Loucy (cell line): ENCODE results near the gene TRMT61A.

Source experiments
- H2AFZ ChIP-seq: fragments of 200-600 bp; sonication (generic); 2 replicates; pipeline ENCODE4 v1.6.0; 2016; ENCODE audit warnings: antibody characterized with exemption, mild to moderate bottlenecking, low read length, moderate library complexity
- H3F3A ChIP-seq: fragments of 200-600 bp; 2 replicates; pipeline ENCODE4 v1.6.0; 2016; ENCODE audit warnings: antibody characterized with exemption, low read depth, mild to moderate bottlenecking
- H3K27me3 ChIP-seq: fragments of 200-600 bp; sonication (generic); 2 replicates; pipeline ENCODE4 v1.6.1; 2014; ENCODE audit warnings: low read length, mild to moderate bottlenecking; ENCODE audit not compliant: insufficient read depth, poor library complexity, severe bottlenecking
- H3K36me3 ChIP-seq: fragments of 200-600 bp; sonication (generic); 2 replicates; pipeline ENCODE4 v1.6.1; 2016; ENCODE audit warnings: low read length; ENCODE audit not compliant: insufficient read depth
- H3K4me1 ChIP-seq: fragments of 200-600 bp; sonication (generic); 2 replicates; pipeline ENCODE4 v1.5.1; 2014; ENCODE audit warnings: low read length, mild to moderate bottlenecking; ENCODE audit not compliant: insufficient read depth, poor library complexity, severe bottlenecking
- H3K4me2 ChIP-seq: fragments of 200-600 bp; sonication (generic); 2 replicates; pipeline ENCODE4 v1.6.0; 2014; ENCODE audit warnings: antibody characterized with exemption, low read length, low read depth, mild to moderate bottlenecking; ENCODE audit not compliant: poor library complexity, severe bottlenecking
- H3K4me3 ChIP-seq: fragments of 200-600 bp; sonication (generic); 2 replicates; pipeline ENCODE4 v1.5.1; 2014; ENCODE audit warnings: low read length, mild to moderate bottlenecking, mixed read lengths; ENCODE audit not compliant: poor library complexity, severe bottlenecking
- H3K79me2 ChIP-seq: fragments of 200-600 bp; sonication (generic); 2 replicates; pipeline ENCODE4 v1.6.1; 2014; ENCODE audit warnings: low read length; ENCODE audit not compliant: insufficient read depth
- H3K9ac ChIP-seq: fragments of 200-600 bp; sonication (generic); 2 replicates; pipeline ENCODE4 v1.6.0; 2014; ENCODE audit warnings: mild to moderate bottlenecking, low read depth, low read length, moderate library complexity; ENCODE audit not compliant: poor library complexity, severe bottlenecking
- H3K9me2 ChIP-seq: fragments of 200-600 bp; sonication (generic); replicated peaks from 2 replicates; pipeline ENCODE4 v1.6.1; 2016; ENCODE audit warnings: low read depth, low read length, mixed read lengths
- H3K9me3 ChIP-seq: fragments of 200-600 bp; sonication (generic); 2 replicates; pipeline ENCODE4 v1.6.1; 2014; ENCODE audit warnings: mild to moderate bottlenecking, antibody characterized with exemption, low read length, low read depth; ENCODE audit not compliant: insufficient read depth
- H4K20me1 ChIP-seq: fragments of 200-600 bp; sonication (generic); 2 replicates; pipeline ENCODE4 v1.6.0; 2014; ENCODE audit warnings: antibody characterized with exemption, low read length, mild to moderate bottlenecking; ENCODE audit not compliant: insufficient read depth, poor library complexity, severe bottlenecking
- CTCF ChIP-seq: fragments of 200-600 bp; sonication (generic); conservative IDR thresholded peaks from 2 replicates; pipeline ENCODE4 v1.5.1; 2014; ENCODE audit warnings: mild to moderate bottlenecking, antibody characterized with exemption, low read length
- EZH2phosphoT487 ChIP-seq: fragments of 200-600 bp; IDR thresholded peaks from 2 replicates; pipeline ENCODE4 v1.6.1; 2018; ENCODE audit warnings: antibody characterized with exemption, mild to moderate bottlenecking, moderate library complexity, borderline replicate concordance

The TRMT61A gene

GRCh38 chr14:103535081-103535890 lies 6.3 kb downstream of the TRMT61A start:
- Histone ChIP-seq H2AFZ (no peak overlapping the region), H3K4me3 (no peak overlapping the region), H3F3A (no peaks in the 10 kb centered on the region), H3K9me3 (no peaks in the 10 kb centered on the region), H3K79me2 (peaks cover 9% of the 10 kb centered on the region; the same call in 1 of the 2 replicates), H3K9me2 (no peaks in the 10 kb centered on the region), H4K20me1 (peaks cover 8% of the 10 kb centered on the region), H3K9ac (no peak overlapping the region), H3K4me2 (no peak overlapping the region), H3K36me3 (no peaks in the 10 kb centered on the region), H3K4me1 (peaks cover 5% of the 10 kb centered on the region), H3K27me3 (no peaks in the 10 kb centered on the region)
- TF ChIP-seq CTCF (no peak), EZH2phosphoT487 (no peak)

- Histone ChIP-seq H4K20me1 (peaks cover 7% of the 10 kb centered on the region), H3K4me3 (no peak overlapping the region), H3K4me1 (no peaks in the 10 kb centered on the region), H3K9me2 (no peaks in the 10 kb centered on the region), H3F3A (no peaks in the 10 kb centered on the region), H2AFZ (no peak overlapping the region), H3K36me3 (no peaks in the 10 kb centered on the region), H3K79me2 (peaks cover 3% of the 10 kb centered on the region; the same call in 1 of the 2 replicates), H3K27me3 (no peaks in the 10 kb centered on the region), H3K4me2 (no peak overlapping the region), H3K9me3 (no peaks in the 10 kb centered on the region), H3K9ac (no peak overlapping the region)
- no peak for TF ChIP-seq CTCF
- TF ChIP-seq EZH2phosphoT487, result no peak
Observed at GRCh38 chr14:103535891-103536565, 7.0 kb downstream of the TRMT61A start.

GRCh38 chr14:103536693-103537092 lies 7.7 kb downstream of the TRMT61A start:
- no peak overlapping the region for H3K9ac ChIP-seq
- H3K36me3 ChIP-seq, result no peaks in the 10 kb centered on the region
- no peaks in the 10 kb centered on the region for H3K4me1 ChIP-seq
- H3K4me2 ChIP-seq, result no peak overlapping the region
- H3F3A ChIP-seq, result no peaks in the 10 kb centered on the region
- no peaks in the 10 kb centered on the region for H3K9me3 ChIP-seq
- no peaks in the 10 kb centered on the region for H3K27me3 ChIP-seq
- no peaks in the 10 kb centered on the region for H3K9me2 ChIP-seq
- H4K20me1 ChIP-seq, result peaks cover 2% of the 10 kb centered on the region
- TF ChIP-seq EZH2phosphoT487, result no peak
- TF ChIP-seq CTCF, result no peak
- no peak overlapping the region for H3K4me3 ChIP-seq
- H2AFZ ChIP-seq, result no peak overlapping the region
- H3K79me2 ChIP-seq, result no peaks in the 10 kb centered on the region
